GF-D8 (cell line): ENCODE measurements around the gene ZNF629.
A peak's percentile ranks its signal among the peaks of the same experiment; 100 is the strongest.

Experiments
- DNase-seq: peaks from one replicate; lab custom pipeline; 2025; lab: John Stamatoyannopoulos, UW

ZNF629 gene

DNA sequence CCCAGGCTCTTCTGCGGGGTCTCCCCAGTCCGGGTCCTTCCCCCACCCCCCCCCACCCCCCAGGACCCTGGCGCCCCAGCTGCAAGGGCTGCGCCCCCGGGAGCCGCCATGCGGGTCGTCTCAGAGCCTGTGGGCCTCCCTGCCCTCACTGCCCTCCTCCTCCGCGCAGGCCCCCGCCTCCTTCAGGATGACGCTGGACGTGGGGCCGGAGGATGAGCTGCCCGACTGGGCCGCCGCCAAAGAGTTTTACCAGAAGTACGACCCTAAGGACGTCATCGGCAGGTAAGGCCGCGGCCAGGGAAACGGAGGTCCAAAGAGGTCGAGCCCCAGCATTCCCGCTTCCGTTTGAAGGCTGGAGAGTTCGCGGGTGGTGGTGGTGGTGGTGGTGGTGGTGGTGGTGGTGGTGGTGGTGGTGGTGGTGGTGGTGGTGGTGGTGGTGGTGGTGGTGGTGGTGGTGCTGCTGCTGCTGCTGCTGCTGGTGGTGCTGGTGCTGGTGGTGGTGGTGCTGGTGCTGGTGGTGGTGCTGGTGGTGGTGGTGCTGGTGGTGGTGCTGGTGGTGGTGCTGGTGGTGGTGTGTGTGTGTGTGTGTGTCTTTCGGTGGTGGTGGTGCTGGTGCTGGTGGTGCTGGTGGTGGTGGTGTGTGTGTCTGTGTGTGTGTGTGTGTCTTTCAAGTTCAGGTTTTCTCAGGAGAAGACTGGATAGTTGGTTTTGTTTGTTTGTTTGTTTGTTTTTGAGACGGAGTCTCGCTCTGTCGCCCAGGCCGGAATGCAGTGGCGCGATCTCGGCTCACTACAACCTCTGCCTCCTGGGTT lies 38.2 kb downstream of the ZNF629 start:
- DNase-seq = no peak

DNA sequence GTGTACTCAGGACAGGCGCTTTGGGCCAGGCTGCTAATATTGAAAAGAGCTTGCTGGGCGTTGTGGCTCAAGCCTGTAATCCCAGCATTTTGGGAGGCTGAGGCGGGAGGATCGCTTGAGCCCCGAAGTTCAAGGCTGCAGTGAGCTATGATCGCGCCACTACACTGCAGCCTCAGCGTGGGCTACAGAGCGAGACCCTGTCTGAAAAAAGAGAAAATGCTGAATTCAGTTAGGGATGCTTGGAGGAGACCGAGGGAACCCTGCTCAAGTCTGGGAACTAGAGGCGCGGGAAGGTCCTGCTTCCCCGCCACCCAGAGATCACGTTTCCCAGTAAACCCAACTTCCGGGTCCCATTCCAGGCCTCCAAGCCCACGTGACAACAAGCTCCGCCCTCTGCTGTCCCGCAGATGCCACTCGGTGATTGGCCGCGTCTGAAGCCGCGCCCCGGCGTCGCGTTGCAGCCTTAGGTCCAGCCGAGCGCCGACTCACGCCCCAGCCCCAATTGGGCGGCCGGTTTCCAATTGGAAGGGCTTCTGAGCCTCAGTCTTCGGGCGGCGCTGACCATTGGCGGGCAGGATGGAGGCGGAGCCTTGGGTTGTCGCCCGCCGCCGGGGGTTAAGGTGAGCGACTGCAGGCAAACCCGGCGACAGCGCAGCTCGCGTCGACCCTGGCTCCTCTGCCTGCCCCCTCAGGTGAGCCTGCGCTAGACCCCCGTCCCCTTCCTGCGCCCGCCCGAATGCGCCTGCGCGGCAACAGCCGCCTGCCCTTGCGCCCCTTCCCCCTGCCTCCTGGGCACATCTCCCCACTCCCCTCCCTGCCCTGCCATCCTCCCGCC lies 39.0 kb downstream of the ZNF629 start, which contains the start of gene PHKG2:
PHKG2 (plus strand) TSS at position 627 of the 835 bp plus-strand sequence. CDS start 396 bp downstream, outside the sequence.
- peak; percentile 96 for DNase-seq

DNA sequence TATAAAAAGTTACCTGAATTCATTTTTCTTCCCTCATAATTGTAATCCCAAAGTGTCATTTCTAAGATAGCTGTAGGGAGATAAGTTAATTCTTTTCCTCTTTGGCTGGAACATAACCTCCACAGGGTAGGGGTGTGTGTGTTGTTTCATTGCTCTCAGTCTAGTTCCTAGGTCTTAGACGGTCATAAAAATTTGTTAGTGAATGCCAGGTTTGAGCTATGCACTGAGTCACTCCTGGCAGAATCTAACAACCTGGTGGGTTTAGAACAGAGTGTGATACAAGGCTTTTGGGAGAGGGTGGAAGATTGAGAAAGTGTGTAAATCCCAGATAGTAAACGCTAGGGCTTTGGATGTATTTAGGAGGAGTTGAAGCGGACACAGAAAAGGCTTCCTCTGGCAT lies 39.7 kb downstream of the ZNF629 start:
- no peak for DNase-seq

DNA sequence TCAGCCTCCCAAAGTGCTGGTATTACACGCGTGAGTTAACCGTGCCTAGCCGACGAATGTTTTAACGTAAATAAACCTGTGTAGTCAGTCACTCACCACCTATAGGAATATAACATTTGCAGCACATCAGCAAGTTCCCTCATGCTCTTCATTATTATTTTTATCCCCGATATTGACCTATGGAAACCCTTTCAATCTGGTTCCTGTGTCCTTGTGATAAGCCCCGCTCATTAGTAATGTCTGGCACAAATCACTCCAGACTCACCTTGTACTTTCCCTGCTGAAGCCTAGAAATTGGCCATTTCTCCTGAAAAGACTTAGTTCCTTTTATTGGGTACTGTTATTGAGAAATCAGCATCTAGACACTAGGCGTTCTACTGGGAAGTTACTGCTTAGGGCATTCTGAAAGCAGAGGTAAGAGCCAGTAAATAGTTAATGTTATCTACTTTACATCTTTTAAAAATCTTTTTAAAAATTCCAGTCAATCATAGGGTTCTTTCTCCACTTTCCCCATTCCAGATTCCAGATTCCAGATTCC lies 40.3 kb downstream of the ZNF629 start:
- no peak for DNase-seq

DNA sequence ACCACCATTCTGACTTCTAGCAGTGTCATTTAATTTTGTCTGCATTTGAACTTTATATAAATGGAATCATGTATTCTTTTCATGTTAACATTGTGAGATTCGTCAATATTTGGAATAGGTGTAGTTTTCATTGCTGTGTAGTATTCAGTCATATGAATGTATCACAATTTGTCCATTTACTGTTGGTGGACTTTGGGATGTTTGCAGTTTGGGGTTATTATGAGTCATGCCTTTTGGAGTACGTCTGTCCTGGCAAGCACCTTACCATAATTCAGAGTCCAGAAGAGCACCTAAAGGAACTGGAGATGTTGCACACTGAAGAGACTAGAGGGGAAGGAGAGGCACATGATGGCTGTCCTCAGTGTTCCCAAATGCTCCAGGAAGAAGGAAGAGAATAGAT lies 41.9 kb downstream of the ZNF629 start:
- no peak for DNase-seq

DNA sequence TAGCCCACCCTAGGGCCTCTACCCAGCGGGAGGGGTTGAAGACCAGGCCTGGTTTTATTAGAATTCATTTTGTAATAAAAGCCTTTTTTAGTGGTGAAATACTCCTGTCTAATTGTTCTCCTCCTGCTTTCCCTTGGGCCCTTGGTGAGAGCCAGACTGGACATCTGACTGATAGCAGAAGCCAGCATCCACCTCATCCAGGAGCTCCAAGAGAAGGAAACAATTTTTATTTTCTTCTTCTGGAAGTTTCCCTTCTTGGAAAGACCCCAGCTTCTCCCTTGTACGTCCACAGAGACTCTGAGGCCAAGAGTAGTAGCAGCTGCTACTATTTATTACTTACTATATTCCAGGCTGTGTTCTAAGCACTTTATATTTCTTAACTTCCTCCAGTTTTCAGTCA lies 42.8 kb downstream of the ZNF629 start:
- DNase-seq = no peak

DNA sequence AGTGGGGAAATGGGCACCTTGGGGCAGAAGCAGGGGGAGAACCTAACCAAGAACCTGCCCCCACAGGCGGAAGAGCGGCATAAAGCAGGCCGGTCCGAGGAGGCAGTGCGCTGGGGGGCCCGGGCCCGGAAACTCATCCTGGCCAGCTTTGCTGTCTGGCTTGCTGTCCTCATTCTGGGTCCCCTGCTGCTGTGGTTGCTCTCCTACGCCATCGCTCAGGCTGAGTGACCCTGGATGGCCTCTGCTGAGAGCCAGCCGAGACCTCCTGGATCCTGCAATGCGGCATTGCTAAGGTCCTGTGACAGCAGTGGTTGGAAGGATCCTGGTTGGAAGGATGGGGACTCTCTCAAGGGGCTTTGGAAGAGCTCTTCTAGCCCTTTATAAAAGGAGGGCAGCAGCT lies 43.3 kb downstream of the ZNF629 start:
- DNase-seq = no peak

DNA sequence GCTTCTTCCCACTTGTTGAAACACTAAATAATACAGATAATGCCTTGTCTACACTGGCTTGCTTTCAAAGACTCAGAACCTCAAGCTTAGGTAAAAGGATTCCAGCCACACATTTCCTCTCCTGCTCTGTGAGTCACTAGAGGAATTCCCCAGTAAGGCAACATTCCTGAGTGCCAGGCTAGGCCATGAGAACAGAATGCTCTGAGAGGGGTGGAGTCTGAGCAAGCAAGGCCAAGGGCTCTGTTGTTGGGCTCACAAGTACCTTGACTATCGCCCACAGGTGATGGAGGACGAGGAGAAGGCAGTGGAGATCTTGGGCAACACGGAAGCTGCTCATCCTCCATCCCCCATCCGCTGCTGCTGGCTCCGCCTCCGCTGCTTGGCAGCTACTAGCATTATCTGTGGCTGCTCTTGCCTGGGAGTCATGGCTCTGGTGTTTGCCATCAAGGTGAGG lies 45.5 kb downstream of the ZNF629 start:
- DNase-seq = no peak

DNA sequence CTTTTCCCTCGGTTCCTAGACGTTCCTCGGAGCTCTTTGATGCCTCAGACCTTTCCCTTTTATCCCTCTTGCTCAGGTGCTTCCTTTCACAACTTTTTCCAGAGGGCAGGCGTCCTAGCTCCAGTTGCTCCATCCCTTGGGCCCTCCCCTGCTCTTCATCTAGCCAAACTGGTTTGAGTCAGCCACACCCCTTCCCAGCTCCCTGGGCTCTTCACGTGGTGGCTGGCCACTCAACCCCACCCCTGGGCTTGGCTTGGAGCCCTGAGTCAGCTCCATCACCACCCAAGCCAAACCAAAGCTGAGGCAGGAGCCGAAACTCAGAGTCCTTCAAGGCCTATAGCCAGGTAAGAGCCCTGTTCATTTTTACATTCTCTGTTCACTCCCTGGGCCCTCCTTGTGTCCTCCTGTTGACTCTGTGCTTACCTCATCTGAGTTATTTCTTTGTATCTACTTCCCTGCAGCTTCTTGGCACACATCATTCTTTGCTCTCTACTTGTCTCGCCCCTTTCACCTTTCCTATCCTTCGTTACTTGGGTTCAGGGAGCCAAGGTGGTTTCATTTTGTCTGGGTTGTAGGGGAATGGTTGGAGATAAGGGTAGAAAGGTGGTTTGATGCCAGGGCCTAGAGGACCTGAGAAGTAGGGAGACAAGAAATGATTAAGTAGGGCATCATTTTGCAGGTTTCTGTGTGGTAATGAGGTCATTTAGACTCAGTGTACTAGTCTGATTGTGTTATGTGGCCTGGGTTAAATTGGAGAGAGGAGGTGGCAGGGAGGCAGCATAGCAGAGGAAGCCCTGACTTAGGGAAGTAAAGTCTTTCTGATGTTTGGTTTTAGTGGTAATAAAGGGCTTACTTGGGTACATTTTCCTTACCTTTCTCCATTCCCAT lies 46.4 kb downstream of the ZNF629 start:
- no peak for DNase-seq

DNA sequence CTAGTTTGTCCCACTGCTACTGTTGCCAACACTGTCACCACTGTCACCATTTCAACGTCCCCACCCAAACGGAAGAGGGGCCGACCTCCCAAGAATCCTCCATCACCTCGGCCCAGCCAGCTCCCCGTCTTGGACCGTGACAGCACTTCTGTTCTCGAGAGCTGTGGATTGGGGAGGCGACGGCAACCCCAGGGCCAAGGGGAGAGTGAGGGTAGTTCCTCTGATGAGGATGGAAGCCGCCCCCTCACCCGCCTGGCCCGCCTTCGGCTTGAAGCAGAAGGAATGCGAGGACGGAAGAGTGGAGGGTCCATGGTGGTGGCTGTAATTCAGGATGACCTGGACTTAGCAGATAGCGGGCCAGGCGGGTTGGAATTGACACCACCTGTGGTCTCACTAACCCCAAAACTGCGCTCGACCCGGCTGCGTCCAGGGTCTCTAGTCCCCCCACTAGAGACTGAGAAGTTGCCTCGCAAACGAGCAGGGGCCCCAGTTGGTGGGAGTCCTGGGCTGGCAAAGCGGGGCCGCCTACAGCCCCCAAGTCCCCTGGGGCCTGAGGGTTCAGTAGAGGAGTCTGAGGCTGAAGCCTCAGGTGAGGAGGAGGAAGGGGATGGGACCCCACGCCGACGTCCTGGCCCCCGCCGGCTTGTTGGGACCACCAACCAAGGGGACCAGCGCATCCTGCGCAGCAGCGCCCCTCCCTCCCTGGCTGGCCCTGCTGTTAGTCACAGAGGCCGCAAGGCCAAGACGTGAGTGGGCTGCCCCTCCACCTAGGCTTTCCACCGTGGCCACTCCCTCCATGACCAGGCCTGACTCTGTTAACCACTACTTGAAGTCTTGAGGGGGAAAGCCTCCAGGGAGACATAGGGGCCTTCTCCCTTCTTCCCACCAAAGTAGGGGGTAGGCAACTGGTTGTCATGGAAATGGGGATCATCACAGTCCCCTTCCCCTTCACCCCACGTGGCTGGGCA lies 47.7 kb downstream of the ZNF629 start:
- DNase-seq = no peak

DNA sequence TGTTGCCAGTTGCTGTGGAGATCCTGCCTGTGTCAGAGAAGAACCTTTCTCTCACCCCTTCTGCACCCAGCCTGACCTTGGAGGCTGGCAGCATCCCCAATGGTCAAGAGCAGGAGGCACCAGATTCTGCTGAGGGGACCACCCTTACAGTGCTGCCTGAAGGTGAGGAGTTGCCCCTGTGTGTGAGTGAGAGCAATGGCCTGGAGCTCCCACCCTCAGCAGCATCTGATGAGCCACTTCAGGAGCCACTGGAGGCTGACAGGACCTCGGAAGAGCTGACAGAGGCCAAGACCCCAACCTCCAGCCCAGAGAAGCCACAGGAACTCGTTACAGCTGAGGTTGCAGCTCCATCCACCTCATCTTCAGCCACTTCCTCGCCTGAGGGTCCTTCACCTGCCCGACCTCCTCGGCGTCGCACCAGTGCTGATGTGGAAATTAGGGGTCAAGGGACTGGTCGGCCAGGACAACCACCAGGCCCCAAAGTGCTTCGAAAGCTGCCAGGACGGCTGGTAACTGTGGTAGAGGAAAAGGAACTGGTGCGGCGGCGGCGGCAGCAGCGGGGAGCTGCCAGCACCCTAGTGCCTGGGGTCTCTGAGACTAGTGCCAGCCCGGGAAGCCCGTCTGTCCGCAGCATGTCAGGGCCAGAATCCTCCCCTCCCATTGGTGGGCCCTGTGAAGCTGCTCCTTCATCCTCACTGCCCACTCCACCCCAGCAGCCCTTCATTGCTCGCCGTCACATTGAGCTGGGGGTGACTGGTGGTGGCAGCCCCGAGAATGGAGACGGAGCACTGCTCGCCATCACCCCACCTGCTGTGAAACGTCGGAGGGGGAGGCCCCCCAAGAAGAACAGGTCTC lies 49.0 kb downstream of the ZNF629 start:
- no peak for DNase-seq

DNA sequence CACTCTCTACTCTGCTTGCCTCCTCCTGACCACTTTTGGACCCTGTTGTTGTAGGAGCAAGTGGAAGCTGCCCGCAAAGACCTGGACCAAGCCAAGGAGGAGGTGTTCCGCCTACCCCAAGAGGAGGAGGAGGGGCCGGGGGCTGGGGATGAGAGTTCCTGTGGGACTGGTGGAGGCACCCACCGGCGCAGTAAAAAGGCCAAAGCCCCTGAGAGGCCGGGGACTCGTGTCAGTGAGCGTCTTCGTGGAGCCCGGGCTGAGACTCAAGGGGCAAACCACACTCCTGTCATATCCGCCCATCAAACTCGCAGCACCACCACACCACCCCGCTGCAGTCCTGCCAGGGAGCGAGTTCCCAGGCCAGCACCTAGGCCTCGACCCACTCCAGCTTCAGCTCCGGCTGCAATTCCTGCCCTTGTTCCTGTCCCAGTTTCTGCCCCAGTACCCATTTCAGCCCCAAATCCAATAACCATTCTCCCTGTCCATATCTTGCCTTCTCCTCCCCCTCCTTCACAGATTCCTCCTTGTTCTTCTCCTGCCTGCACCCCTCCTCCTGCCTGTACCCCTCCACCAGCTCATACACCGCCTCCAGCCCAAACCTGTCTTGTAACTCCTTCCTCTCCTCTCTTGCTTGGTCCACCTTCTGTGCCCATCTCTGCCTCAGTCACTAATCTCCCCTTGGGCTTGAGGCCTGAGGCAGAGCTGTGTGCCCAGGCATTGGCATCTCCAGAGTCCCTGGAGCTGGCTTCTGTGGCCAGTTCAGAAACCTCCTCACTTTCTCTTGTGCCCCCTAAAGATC lies 49.8 kb downstream of the ZNF629 start:
- no peak for DNase-seq

DNA sequence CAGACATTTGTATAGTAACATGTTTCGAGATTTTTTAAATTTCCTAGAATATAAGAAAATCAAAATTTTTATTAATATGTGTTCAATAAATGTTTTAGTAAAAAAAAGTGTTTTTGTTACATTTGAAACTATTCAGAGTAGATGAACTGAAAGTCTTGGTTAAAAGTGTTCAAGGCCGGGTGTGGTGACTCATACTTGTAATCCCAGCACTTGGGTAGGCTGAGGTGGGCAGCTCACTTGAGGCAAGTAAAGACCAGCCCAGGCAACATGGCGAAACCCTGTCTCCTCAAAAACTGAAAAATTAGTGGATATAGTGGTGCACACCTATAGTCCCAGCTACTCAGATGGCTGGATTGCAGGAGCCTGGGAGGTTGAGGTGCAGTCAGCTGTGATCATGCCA lies 55.6 kb downstream of the ZNF629 start:
- no peak for DNase-seq

DNA sequence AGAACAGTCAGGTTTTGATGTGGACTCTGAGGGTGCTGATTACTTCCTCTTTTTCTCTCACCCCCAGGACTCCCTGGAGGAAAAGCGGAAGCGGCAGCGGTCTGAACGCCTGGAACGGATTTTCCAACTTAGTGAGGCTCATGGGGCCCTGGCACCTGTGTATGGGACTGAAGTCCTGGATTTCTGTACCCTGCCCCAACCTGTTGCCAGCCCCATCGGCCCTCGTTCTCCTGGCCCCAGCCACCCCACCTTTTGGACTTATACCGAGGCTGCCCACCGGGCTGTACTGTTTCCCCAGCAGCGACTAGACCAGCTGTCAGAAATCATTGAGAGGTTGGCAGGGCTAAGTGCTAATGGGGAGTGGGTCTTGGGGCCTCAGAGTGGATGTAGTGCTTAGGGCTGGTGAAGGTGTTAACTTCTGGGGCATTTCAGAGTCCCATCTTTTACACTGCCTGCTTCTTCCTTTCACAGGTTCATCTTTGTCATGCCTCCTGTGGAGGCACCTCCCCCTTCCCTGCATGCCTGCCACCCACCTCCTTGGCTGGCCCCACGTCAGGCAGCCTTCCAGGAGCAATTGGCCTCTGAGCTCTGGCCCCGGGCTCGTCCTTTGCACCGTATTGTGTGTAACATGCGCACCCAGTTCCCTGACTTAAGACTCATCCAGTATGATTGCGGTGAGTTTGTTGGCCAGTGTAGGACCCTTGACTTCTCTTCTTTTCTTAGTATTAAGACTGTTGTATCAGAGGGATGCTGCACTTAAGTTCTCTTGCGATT lies 57.9 kb downstream of the ZNF629 start:
- no peak for DNase-seq
